GM21381 (cell line): ENCODE data around the gene HMCN1.
A peak's percentile ranks its signal among the peaks of the same experiment; 100 is the strongest.

Source experiments
- ATAC-seq: cut with Tn5 transposase; IDR thresholded peaks from one replicate; pipeline ENCODE4 v1.9.1; 2021; ENCODE audit warnings: mild to moderate bottlenecking, moderate library complexity; ENCODE audit not compliant: unreplicated experiment

Gene HMCN1

GRCh38 chr1:186063091-186063657, 329.0 kb downstream of the HMCN1 start:
- ATAC-seq, result no peak

- ATAC-seq, result no peak
Measured at GRCh38 chr1:186066411-186066810, 332.2 kb downstream of the HMCN1 start.

- no peak for ATAC-seq
Measured at GRCh38 chr1:186073697-186074096, 339.5 kb downstream of the HMCN1 start.

- no peak for ATAC-seq
Measured at GRCh38 chr1:186076006-186076405, 341.8 kb downstream of the HMCN1 start.

- ATAC-seq, result peak; percentile 89
Measured at GRCh38 chr1:186078245-186078644, 344.1 kb downstream of the HMCN1 start.

- ATAC-seq, result no peak
Measured at GRCh38 chr1:186079084-186079684, 345.0 kb downstream of the HMCN1 start.

GRCh38 chr1:186082235-186082937, 348.2 kb downstream of the HMCN1 start:
- ATAC-seq, result peak; percentile 75

- ATAC-seq, result no peak
Measured at GRCh38 chr1:186086583-186086982, 352.4 kb downstream of the HMCN1 start.

- ATAC-seq, result no peak
Measured at GRCh38 chr1:186089940-186090339, 355.7 kb downstream of the HMCN1 start.

GRCh38 chr1:186091222-186091720, 357.1 kb downstream of the HMCN1 start:
- ATAC-seq, result no peak

GRCh38 chr1:186093437-186093836, 359.2 kb downstream of the HMCN1 start:
- ATAC-seq, result no peak

GRCh38 chr1:186094172-186094571, 360.0 kb downstream of the HMCN1 start:
- ATAC-seq, result no peak

- ATAC-seq, result no peak
Measured at GRCh38 chr1:186099336-186100104, 365.3 kb downstream of the HMCN1 start.

- ATAC-seq, result no peak
Measured at GRCh38 chr1:186102107-186102506, 367.9 kb downstream of the HMCN1 start.

GRCh38 chr1:186102547-186103148, 368.5 kb downstream of the HMCN1 start:
- ATAC-seq, result no peak

- no peak for ATAC-seq
Measured at GRCh38 chr1:186104459-186104858, 370.3 kb downstream of the HMCN1 start.

GRCh38 chr1:186112280-186112679, 378.1 kb downstream of the HMCN1 start:
- no peak for ATAC-seq

- ATAC-seq, result no peak
Measured at GRCh38 chr1:186113461-186113860, 379.3 kb downstream of the HMCN1 start.

- no peak for ATAC-seq
Measured at GRCh38 chr1:186118724-186119123, 384.5 kb downstream of the HMCN1 start.

GRCh38 chr1:186122837-186123236, 388.6 kb downstream of the HMCN1 start:
- no peak for ATAC-seq

GRCh38 chr1:186125035-186125434, 390.8 kb downstream of the HMCN1 start:
- no peak for ATAC-seq
